K562 (cell line): ENCODE measurements around the gene ALPP. TPM values are rescaled to one million over a fixed set of nuclear protein-coding genes. Genes with fewer than 3 reads are reported as not detected.

Experiments used
- ATAC-seq: fragments of 200-7000 bp; cut with Tn5 transposase; 3 replicates; pipeline ENCODE4 v1.9.1; 2020; ENCODE audit warnings: moderate library complexity
- BruUV-seq: library from RNA; stranded (reverse); fragments of 400-500 nt; replicated peaks from 2 replicates; lab custom pipeline; 2021; lab: Mats Ljungman, UMichigan
- CTCF ChIA-PET: fragments of 300-600 bp; formaldehyde crosslinking; extraction: SDS; loops from one replicate; lab custom pipeline; 2021; ENCODE audit warnings: low intra/inter-chr PET ratio; lab: Yijun Ruan, JAX
- POLR2A ChIA-PET: fragments of 300-600, 350-650 bp; sonication (Branson Sonifier 250); formaldehyde crosslinking; extraction: SDS; loops from one replicate; lab custom pipeline; 2021; ENCODE audit warnings: antibody characterized with exemption, inconsistent platforms; lab: Yijun Ruan, JAX
- DNase-seq, 4 experiments: peaks; one replicate each; pipeline versions ENCODE4 v3.0.0 to v3.0.0-alpha.2; 2011 to 2018; ENCODE audit warnings: low spot score in 3 of 4, mixed read lengths in 3 of 4; ENCODE audit errors: extremely low read depth in 1 of 4
- FAIRE-seq: peaks from 2 replicates; lab custom pipeline; 2011; peaks lifted over from hg19 to GRCh38; lab: Jason Lieb, UNC
- H2AFZ ChIP-seq: 2 replicates; pipeline ENCODE4 v1.6.0; 2011; ENCODE audit warnings: low read depth, low read length, control low read depth, inconsistent platforms
- H3K27ac ChIP-seq: fragments of 200-600 bp; 3 replicates; pipeline ENCODE4 v1.8.0; 2011; ENCODE audit warnings: low read depth, mild to moderate bottlenecking, control low read depth, inconsistent platforms, low read length, moderate library complexity, mixed read lengths; ENCODE audit errors: extremely low read depth
- H3K27me3 ChIP-seq, 2 experiments: fragments of 300-600 bp in 1 of 2; 2 replicates in 1 of 2; 3 replicates in 1 of 2; pipeline versions ENCODE4 v1.6.0 to v1.8.0; 2011; ENCODE audit warnings: inconsistent platforms in 2 of 2, low read length in 2 of 2, mild to moderate bottlenecking in 1 of 2, mixed read lengths in 1 of 2, moderate library complexity in 1 of 2; ENCODE audit not compliant: control insufficient read depth in 2 of 2, insufficient read depth in 2 of 2
- H3K36me3 ChIP-seq: fragments of 300-600 bp; 3 replicates; pipeline ENCODE4 v1.8.0; 2011; ENCODE audit warnings: mild to moderate bottlenecking, low read length, inconsistent platforms; ENCODE audit not compliant: control insufficient read depth, insufficient read depth
- H3K4me1 ChIP-seq, 2 experiments: fragments of 200-600 bp in 1 of 2; replicated peaks in 1 of 2; 2 replicates in 1 of 2; 3 replicates in 1 of 2; pipeline versions ENCODE4 v1.5.1 to v1.8.0; 2011; ENCODE audit warnings: inconsistent platforms in 2 of 2, low read length in 2 of 2, mild to moderate bottlenecking in 1 of 2, mixed read lengths in 1 of 2, moderate library complexity in 1 of 2; ENCODE audit not compliant: control insufficient read depth in 2 of 2, insufficient read depth in 2 of 2
- H3K4me2 ChIP-seq: 2 replicates; pipeline ENCODE4 v1.6.1; 2011; ENCODE audit warnings: low read length, control low read depth, inconsistent platforms, mixed read lengths; ENCODE audit not compliant: insufficient read depth
- H3K4me3 ChIP-seq: fragments of 200-600 bp; sonication (generic), shearing (Covaris generic); 2 replicates; pipeline ENCODE4 v1.5.1; 2016; ENCODE audit warnings: control low read depth, inconsistent platforms
- H3K79me2 ChIP-seq: fragments of 200-600 bp; 3 replicates; pipeline ENCODE4 v1.8.0; 2011; ENCODE audit warnings: low read length, inconsistent platforms; ENCODE audit not compliant: control insufficient read depth, insufficient read depth
- H3K9ac ChIP-seq, 2 experiments: 2 replicates each; pipeline versions ENCODE4 v1.6.0 to v1.6.1; 2011; ENCODE audit warnings: low read depth in 2 of 2, low read length in 2 of 2, control low read depth in 1 of 2, inconsistent platforms in 1 of 2, mild to moderate bottlenecking in 1 of 2, mixed read lengths in 1 of 2; ENCODE audit not compliant: insufficient read depth in 1 of 2
- H3K9me1 ChIP-seq: one replicate; pipeline ENCODE4 v1.6.0; 2011; ENCODE audit warnings: inconsistent platforms, mild to moderate bottlenecking, low read length, moderate library complexity; ENCODE audit not compliant: control insufficient read depth, insufficient read depth
- H3K9me3 ChIP-seq: replicated peaks from 2 replicates; pipeline ENCODE4 v1.5.1; 2011; ENCODE audit warnings: low read depth, low read length, inconsistent platforms; ENCODE audit not compliant: control insufficient read depth, insufficient read depth
- H4K20me1 ChIP-seq: replicated peaks from 2 replicates; pipeline ENCODE4 v1.6.1; 2011; ENCODE audit warnings: low read length, inconsistent platforms, mixed read lengths; ENCODE audit not compliant: control insufficient read depth, insufficient read depth
- HCFC1 ChIP-seq: IDR thresholded peaks from 2 replicates; pipeline ENCODE4 v1.6.1; 2012; ENCODE audit warnings: low read depth, low read length, improper control_type of control experiment
- NCOA6 ChIP-seq: fragments of 450-650 bp; IDR thresholded peaks from 2 replicates; pipeline ENCODE4 v1.6.1; 2017; ENCODE audit warnings: mild to moderate bottlenecking
- SIN3A ChIP-seq, 2 experiments: fragments of 150-350 bp in 1 of 2; IDR thresholded peaks; 2 replicates each; pipeline ENCODE4 v1.6.1; 2011 to 2016; ENCODE audit warnings: borderline replicate concordance in 2 of 2, low read depth in 2 of 2, low read length in 2 of 2, mild to moderate bottlenecking in 2 of 2, moderate library complexity in 2 of 2; ENCODE audit not compliant: control insufficient read depth in 1 of 2
- SMAD2 ChIP-seq: fragments of 150-350 bp; IDR thresholded peaks from 2 replicates; pipeline ENCODE4 v1.6.1; 2014; ENCODE audit warnings: low read depth, mild to moderate bottlenecking, low read length
- ZNF134 ChIP-seq: fragments of 250-450 bp; sonication (Bioruptor Pico); conservative IDR thresholded peaks from 2 replicates; pipeline ENCODE4 v1.4.0; 2020
- ZNF354B ChIP-seq: fragments of 250-450 bp; sonication (Bioruptor Pico); IDR thresholded peaks from 2 replicates; pipeline ENCODE4 v1.4.0; 2020
- WGBS: fragments of 100-300 bp; shearing (Covaris generic); methylation state at CpG from one replicate; pipeline ENCODE4 v1.1.6; 2016; ENCODE audit warnings: low coverage, mixed read lengths; ENCODE audit not compliant: insufficient coverage; ENCODE audit errors: missing lambda C conversion rate; 5-methylcytosine and 5-hydroxymethylcytosine counted together
- in situ Hi-C: fragments of 300-500 bp; cut with MboI; formaldehyde crosslinking; loops from 4 replicates; pipeline ENCODE4 v1.15.0; 2018; ENCODE audit warnings: inconsistent platforms, mixed read lengths
- intact Hi-C: fragments of 100-400 bp; cut with micrococcal nuclease; formaldehyde crosslinking; loops from 2 replicates; pipeline ENCODE4 v1.14.2; 2022
- polyA plus RNA-seq, 8 experiments: library from polyadenylated mRNA; depleted of rRNA in 4 of 8; stranded (reverse) in 5 of 8; unstranded in 3 of 8; fragments of >200 nt; fragmentation: Nextera tagmentation in 2 of 8; fragmentation: Illumina TruSeq in 1 of 8; extraction: Ambion mirVana in 2 of 8; extraction: Trizol in 1 of 8; gene quantifications; 2 replicates each; pipeline versions ENCODE4 v1.2.1 to v1.2.3, GENCODE V29; 2011 to 2014; ENCODE audit warnings: inconsistent platforms in 1 of 8, missing spikeins in 1 of 8
- total RNA-seq, 7 experiments: library from RNA; depleted of rRNA in 6 of 7; stranded (reverse); fragments of >200 nt in 6 of 7; fragmentation: Illumina TruSeq in 2 of 7; extraction: Trizol in 2 of 7; gene quantifications; 2 replicates each; pipeline versions ENCODE4 v1.2.1 to v1.2.3, GENCODE V29; 2011 to 2021; ENCODE audit warnings: low replicate concordance in 1 of 7

ALPP gene
- total and polyA plus RNA-seq, 9 of the 15 experiments (the other 6 are each of a cell fraction or from before 2014, with no cell fraction given) = 0.03 TPM; not detected in 8

- ChIA-PET POLR2A (no interaction called here), CTCF (no interaction called here)
- Histone ChIP-seq H3K4me3 (no peak overlapping the region), H3K9me1 (no peaks in the 10 kb centered on the region), H3K9me3 (no peaks in the 10 kb centered on the region), H3K27me3 (no peaks in the 10 kb centered on the region), H3K9ac (no peak overlapping the region), H3K4me2 (no peak overlapping the region), H2AFZ (no peak overlapping the region), H3K79me2 (no peaks in the 10 kb centered on the region), H3K36me3 (no peaks in the 10 kb centered on the region), H3K27ac (no peak overlapping the region), H3K4me1 (peaks cover 0 to 7% of the 10 kb centered on the region in 2 experiments; a peak in 2 of 5 replicates), H4K20me1 (no peaks in the 10 kb centered on the region)
- intact Hi-C loops = no loop called here
- ATAC-seq (no peak), DNase-seq (no peak), FAIRE-seq (no peak)
- WGBS = 100% methylated on average over 4 of the region's 15 CpGs
- TF ChIP-seq ZNF134 (CRISPR knock-in tag) = no peak
- no peak for TF ChIP-seq HCFC1
- no peak for TF ChIP-seq SIN3A (IDR thresholded peaks at IDR 0.05; ENCODE audit: borderline replicate concordance in 2 of 2, control insufficient read depth in 1 of 2, low read depth in 2 of 2, low read length in 2 of 2)
- no peak for TF ChIP-seq SMAD2
- TF ChIP-seq NCOA6 = no peak
- no peak for TF ChIP-seq ZNF354B (CRISPR knock-in tag)
- BruUV-seq = no TSS peak
- in situ Hi-C loops = no loop called here
Measured at GRCh38 chr2:232336241-232336736, 42.3 kb upstream of the ALPP start.
